Activated gamma-delta T cell treated with Interleukin-2 at 50 U/mL for 16 hours (primary cell): ENCODE results near the gene RGS18.
"Not testable (repeated sequence)": the region's sequence is repeated elsewhere in the genome, so short reads cannot be mapped to it uniquely, and the experiment has no call there.

Source experiments
- DNase-seq: peaks from one replicate; pipeline ENCODE4 v3.0.0-alpha.2; 2020

Gene RGS18

GRCh38 chr1:192158181-192158580 lies at the start of gene RGS18:
Gene RGS18 (plus strand): TSS chr1:192158462. CDS start chr1:192158638, 176 bp downstream.
- no peak for DNase-seq

GRCh38 chr1:192109576-192109975 lies 48.7 kb upstream of the RGS18 start:
- DNase-seq = no peak

- DNase-seq = no peak
Observed at GRCh38 chr1:192115000-192115399, 43.3 kb upstream of the RGS18 start.

GRCh38 chr1:192118881-192119405 lies 39.3 kb upstream of the RGS18 start:
- no peak for DNase-seq

GRCh38 chr1:192119701-192120100 lies 38.6 kb upstream of the RGS18 start:
- no peak for DNase-seq

GRCh38 chr1:192122668-192123067 lies 35.6 kb upstream of the RGS18 start:
- no peak for DNase-seq

GRCh38 chr1:192123212-192123611 lies 35.0 kb upstream of the RGS18 start:
- no peak for DNase-seq

- no peak for DNase-seq
Observed at GRCh38 chr1:192126030-192126619, 32.1 kb upstream of the RGS18 start.

- DNase-seq = no peak
Observed at GRCh38 chr1:192130175-192130574, 28.1 kb upstream of the RGS18 start.

GRCh38 chr1:192130865-192131264 lies 27.4 kb upstream of the RGS18 start:
- not testable (repeated sequence) for DNase-seq

GRCh38 chr1:192131914-192132313 lies 26.3 kb upstream of the RGS18 start:
- DNase-seq = no peak

- DNase-seq = no peak
Observed at GRCh38 chr1:192133350-192133926, 24.8 kb upstream of the RGS18 start.

GRCh38 chr1:192140382-192140781 lies 17.9 kb upstream of the RGS18 start:
- no peak for DNase-seq

- no peak for DNase-seq
Observed at GRCh38 chr1:192147221-192147620, 11.0 kb upstream of the RGS18 start.

- DNase-seq = no peak
Observed at GRCh38 chr1:192147696-192148095, 10.6 kb upstream of the RGS18 start.

- no peak for DNase-seq
Observed at GRCh38 chr1:192151176-192151575, 7.1 kb upstream of the RGS18 start.

GRCh38 chr1:192153276-192153675 lies 5.0 kb upstream of the RGS18 start:
- DNase-seq = no peak

GRCh38 chr1:192157067-192157466 lies 1.2 kb upstream of the RGS18 start:
- no peak for DNase-seq

- DNase-seq = no peak
Observed at GRCh38 chr1:192159014-192159413, 752 bp downstream of the RGS18 start.

- DNase-seq = no peak
Observed at GRCh38 chr1:192159781-192160180, 1.5 kb downstream of the RGS18 start.

- DNase-seq = no peak
Observed at GRCh38 chr1:192160196-192160595, 1.9 kb downstream of the RGS18 start.

GRCh38 chr1:192161976-192162375 lies 3.7 kb downstream of the RGS18 start:
- no peak for DNase-seq

GRCh38 chr1:192162376-192162775 lies 4.1 kb downstream of the RGS18 start:
- DNase-seq = no peak

GRCh38 chr1:192165002-192165401 lies 6.7 kb downstream of the RGS18 start:
- not testable (repeated sequence) for DNase-seq

- DNase-seq = no peak
Observed at GRCh38 chr1:192167011-192167410, 8.7 kb downstream of the RGS18 start.
